Astrocyte (in vitro differentiated cells and primary cell): Measurements from ENCODE around the gene TLE5. TPM values are rescaled to one million over a fixed set of nuclear protein-coding genes. Genes with fewer than 3 reads are reported as not detected.

ENCODE experiments used
- DNase-seq: peaks from one replicate; pipeline ENCODE4 v3.0.0-alpha.2; 2010; ENCODE audit warnings: low read depth
- FAIRE-seq: peaks from 2 replicates; lab custom pipeline; 2011; peaks lifted over from hg19 to GRCh38; lab: Jason Lieb, UNC
- H2AFZ ChIP-seq: 2 replicates; pipeline ENCODE4 v1.6.0; 2012; ENCODE audit warnings: low read depth, low read length, inconsistent platforms
- H3K27ac ChIP-seq: 2 replicates; pipeline ENCODE4 v1.5.1; 2011; ENCODE audit warnings: low read depth, low read length, inconsistent platforms
- H3K27me3 ChIP-seq: 2 replicates; pipeline ENCODE4 v1.6.0; 2011; ENCODE audit warnings: low read length, inconsistent platforms; ENCODE audit not compliant: insufficient read depth
- H3K36me3 ChIP-seq: 2 replicates; pipeline ENCODE4 v1.5.1; 2011; ENCODE audit warnings: low read length, inconsistent platforms; ENCODE audit not compliant: insufficient read depth
- H3K4me1 ChIP-seq: 2 replicates; pipeline ENCODE4 v1.5.1; 2011; ENCODE audit warnings: low read length, inconsistent platforms; ENCODE audit not compliant: insufficient read depth
- H3K4me2 ChIP-seq: 2 replicates; pipeline ENCODE4 v1.6.0; 2012; ENCODE audit warnings: low read length, inconsistent platforms
- H3K4me3 ChIP-seq: 2 replicates; pipeline ENCODE4 v1.5.1; 2011; ENCODE audit warnings: low read depth, mild to moderate bottlenecking, low read length, inconsistent platforms; ENCODE audit not compliant: insufficient read depth
- H3K79me2 ChIP-seq: 2 replicates; pipeline ENCODE4 v1.6.0; 2012; ENCODE audit warnings: mild to moderate bottlenecking, low read length, inconsistent platforms; ENCODE audit not compliant: insufficient read depth
- H3K9ac ChIP-seq: 2 replicates; pipeline ENCODE4 v1.6.0; 2012; ENCODE audit warnings: mild to moderate bottlenecking, low read length, inconsistent platforms
- H3K9me3 ChIP-seq: 2 replicates; pipeline ENCODE4 v1.5.1; 2012; ENCODE audit warnings: low read depth, mild to moderate bottlenecking, low read length, inconsistent platforms; ENCODE audit not compliant: insufficient read depth
- H4K20me1 ChIP-seq: 2 replicates; pipeline ENCODE4 v1.6.0; 2012; ENCODE audit warnings: low read length, inconsistent platforms; ENCODE audit not compliant: insufficient read depth
- H3K27ac Mint-ChIP-seq: one replicate; pipeline ENCODE4 v1.8.0; 2021; ENCODE audit warnings: mild to moderate bottlenecking, mixed read lengths; ENCODE audit not compliant: unreplicated experiment
- H3K27me3 Mint-ChIP-seq: one replicate; pipeline ENCODE4 v1.8.0; 2021; ENCODE audit warnings: low read depth, mixed read lengths; ENCODE audit not compliant: unreplicated experiment
- H3K36me3 Mint-ChIP-seq: one replicate; pipeline ENCODE4 v1.8.0; 2021; ENCODE audit warnings: low read depth, mixed read lengths; ENCODE audit not compliant: unreplicated experiment
- H3K4me1 Mint-ChIP-seq: one replicate; pipeline ENCODE4 v1.8.0; 2021; ENCODE audit warnings: low read depth, mixed read lengths; ENCODE audit not compliant: unreplicated experiment
- H3K4me3 Mint-ChIP-seq: one replicate; pipeline ENCODE4 v1.8.0; 2021; ENCODE audit warnings: mild to moderate bottlenecking, moderate library complexity, mixed read lengths; ENCODE audit not compliant: unreplicated experiment
- H3K9me3 Mint-ChIP-seq: one replicate; pipeline ENCODE4 v1.8.0; 2021; ENCODE audit warnings: mild to moderate bottlenecking, mixed read lengths; ENCODE audit not compliant: unreplicated experiment
- EZH2 ChIP-seq: IDR thresholded peaks from 2 replicates; pipeline ENCODE4 v1.6.1; 2012; ENCODE audit warnings: mild to moderate bottlenecking, low read length, inconsistent platforms; ENCODE audit not compliant: insufficient read depth
- total RNA-seq: library from RNA; stranded (reverse); gene quantifications from 2 replicates; pipeline ENCODE4 v1.2.1, GENCODE V29; 2021
- TF ChIP-seq, protein P1 (sequence below): IDR thresholded peaks from 2 replicates; pipeline ENCODE4 v1.5.1; 2011; ENCODE audit warnings: low read depth, mild to moderate bottlenecking, inconsistent platforms, low read length, moderate library complexity; ENCODE audit not compliant: insufficient read depth

The TLE5 gene
- total RNA-seq, 1 donor from 2014 or later, result 210 TPM

DNA sequence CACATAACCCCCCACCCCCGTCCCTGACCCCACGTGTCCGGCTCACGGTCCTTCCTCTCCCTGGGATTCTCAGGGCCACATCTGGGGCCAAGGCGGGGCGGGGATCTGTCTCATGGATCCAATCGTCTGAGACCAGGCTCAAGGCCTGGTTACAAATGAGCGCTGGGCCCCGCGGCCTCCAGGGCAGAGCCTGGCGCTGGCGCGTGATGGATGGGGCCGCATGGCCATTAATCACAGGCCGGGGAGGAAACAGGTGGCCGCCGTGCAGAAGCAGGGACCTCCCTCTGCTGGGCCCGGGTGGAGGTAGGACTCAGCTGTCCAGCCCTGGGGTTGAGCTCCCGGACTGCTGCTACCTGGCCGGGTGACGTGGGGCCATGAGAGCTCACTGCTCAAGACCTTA is 5.8 kb upstream of the TLE5 start:
- Histone ChIP-seq H3K79me2 (no peaks in the 10 kb centered on the region), H3K4me1 (no peaks in the 10 kb centered on the region), H2AFZ (no peak overlapping the region), H4K20me1 (no peaks in the 10 kb centered on the region), H3K9me3 (no peaks in the 10 kb centered on the region), H3K4me3 (no peak overlapping the region), H3K36me3 (no peaks in the 10 kb centered on the region), H3K27ac (no peak overlapping the region), H3K4me2 (no peak overlapping the region), H3K27me3 (no peaks in the 10 kb centered on the region), H3K9ac (no peak overlapping the region)
- FAIRE-seq, result no peak
- Mint-ChIP-seq H3K4me3 (no peak overlapping the region), H3K27me3 (peaks cover 28% of the 10 kb centered on the region), H3K4me1 (no peaks in the 10 kb centered on the region), H3K27ac (no peak overlapping the region), H3K9me3 (peaks cover 4% of the 10 kb centered on the region), H3K36me3 (no peaks in the 10 kb centered on the region)
- DNase-seq, result no peak
- TF ChIP-seq, protein P1, sequence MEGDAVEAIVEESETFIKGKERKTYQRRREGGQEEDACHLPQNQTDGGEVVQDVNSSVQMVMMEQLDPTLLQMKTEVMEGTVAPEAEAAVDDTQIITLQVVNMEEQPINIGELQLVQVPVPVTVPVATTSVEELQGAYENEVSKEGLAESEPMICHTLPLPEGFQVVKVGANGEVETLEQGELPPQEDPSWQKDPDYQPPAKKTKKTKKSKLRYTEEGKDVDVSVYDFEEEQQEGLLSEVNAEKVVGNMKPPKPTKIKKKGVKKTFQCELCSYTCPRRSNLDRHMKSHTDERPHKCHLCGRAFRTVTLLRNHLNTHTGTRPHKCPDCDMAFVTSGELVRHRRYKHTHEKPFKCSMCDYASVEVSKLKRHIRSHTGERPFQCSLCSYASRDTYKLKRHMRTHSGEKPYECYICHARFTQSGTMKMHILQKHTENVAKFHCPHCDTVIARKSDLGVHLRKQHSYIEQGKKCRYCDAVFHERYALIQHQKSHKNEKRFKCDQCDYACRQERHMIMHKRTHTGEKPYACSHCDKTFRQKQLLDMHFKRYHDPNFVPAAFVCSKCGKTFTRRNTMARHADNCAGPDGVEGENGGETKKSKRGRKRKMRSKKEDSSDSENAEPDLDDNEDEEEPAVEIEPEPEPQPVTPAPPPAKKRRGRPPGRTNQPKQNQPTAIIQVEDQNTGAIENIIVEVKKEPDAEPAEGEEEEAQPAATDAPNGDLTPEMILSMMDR, result no peak
- no peak for TF ChIP-seq EZH2

DNA sequence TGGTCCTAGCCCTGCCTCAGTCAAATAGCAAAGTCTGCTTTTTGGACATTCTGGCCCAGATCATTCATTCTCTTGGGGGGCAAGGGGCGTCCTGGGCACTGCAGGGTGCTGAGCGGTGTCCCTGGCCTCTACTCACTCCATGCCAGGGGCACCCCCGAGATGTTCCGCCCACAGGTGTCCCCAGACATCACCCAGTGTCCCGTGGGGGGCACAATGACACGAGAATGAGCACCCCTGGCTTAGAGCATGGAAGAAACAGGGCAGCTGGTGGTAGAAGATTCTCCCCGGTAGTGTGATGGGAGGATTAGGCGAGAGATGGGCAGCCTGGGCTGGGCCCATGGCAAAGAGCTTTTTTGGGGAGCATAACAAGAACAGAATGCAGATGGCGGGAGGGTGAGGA is 5.3 kb upstream of the TLE5 start:
- no peak overlapping the region for H3K27ac Mint-ChIP-seq

DNA sequence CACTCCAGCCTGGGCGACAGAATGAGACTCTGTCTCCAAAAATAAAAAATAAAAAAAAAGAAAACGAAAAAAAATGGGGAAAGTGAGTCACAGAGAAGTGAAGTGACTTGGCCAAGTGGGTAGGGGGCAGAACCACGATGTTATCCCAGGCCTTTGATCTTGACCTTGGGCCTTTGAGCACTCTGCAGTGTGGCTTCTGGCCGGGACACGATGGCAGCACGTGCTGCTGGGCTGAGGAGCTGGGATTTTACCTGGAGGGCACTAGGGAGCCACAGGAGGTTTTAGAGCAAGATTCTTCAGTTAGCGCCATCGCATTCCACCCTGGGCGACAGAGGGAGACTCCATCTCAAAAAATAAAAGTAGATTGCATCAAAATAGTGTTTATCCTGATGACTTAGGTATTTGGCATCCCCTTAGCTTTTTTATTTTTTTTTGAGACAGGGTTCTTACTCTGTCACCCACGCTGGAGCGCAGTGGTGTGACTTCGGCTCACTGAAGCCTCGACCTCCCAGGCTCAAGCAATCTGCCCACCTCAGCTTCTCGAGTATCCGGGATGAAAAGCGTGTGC is 4.3 kb upstream of the TLE5 start:
- TF ChIP-seq EZH2, result no peak
- TF ChIP-seq, protein P1, result no peak
- no peak overlapping the region for H3K9ac ChIP-seq
- Mint-ChIP-seq H3K27ac (no peak overlapping the region), H3K9me3 (peaks cover 2% of the 10 kb centered on the region), H3K36me3 (no peaks in the 10 kb centered on the region), H3K27me3 (peaks cover 19% of the 10 kb centered on the region), H3K4me1 (no peaks in the 10 kb centered on the region), H3K4me3 (no peak overlapping the region)
- no peak for FAIRE-seq
- H3K36me3 ChIP-seq, result no peaks in the 10 kb centered on the region
- H3K4me1 ChIP-seq, result peaks cover 3% of the 10 kb centered on the region
- no peak overlapping the region for H3K27ac ChIP-seq
- H3K4me3 ChIP-seq, result no peak overlapping the region
- H3K4me2 ChIP-seq, result no peak overlapping the region
- no peak for DNase-seq
- H3K27me3 ChIP-seq, result no peaks in the 10 kb centered on the region
- H2AFZ ChIP-seq, result no peak overlapping the region
- peaks cover under 1% of the 10 kb centered on the region for H3K79me2 ChIP-seq
- no peaks in the 10 kb centered on the region for H4K20me1 ChIP-seq
- H3K9me3 ChIP-seq, result no peaks in the 10 kb centered on the region

More for the DNA sequence above, 5.3 kb upstream of the TLE5 start:
- Histone ChIP-seq H3K27me3 (no peaks in the 10 kb centered on the region), H4K20me1 (no peaks in the 10 kb centered on the region), H3K4me2 (no peak overlapping the region), H3K9ac (no peak overlapping the region), H3K27ac (no peak overlapping the region), H3K4me3 (no peak overlapping the region), H2AFZ (no peak overlapping the region), H3K79me2 (no peaks in the 10 kb centered on the region), H3K9me3 (no peaks in the 10 kb centered on the region), H3K36me3 (no peaks in the 10 kb centered on the region), H3K4me1 (peaks cover 2% of the 10 kb centered on the region)
- Mint-ChIP-seq H3K4me1 (no peaks in the 10 kb centered on the region), H3K4me3 (no peak overlapping the region), H3K9me3 (peaks cover 2% of the 10 kb centered on the region), H3K27me3 (peaks cover 24% of the 10 kb centered on the region), H3K36me3 (no peaks in the 10 kb centered on the region)
- DNase-seq (no peak), FAIRE-seq (no peak)
- no peak for TF ChIP-seq EZH2
- TF ChIP-seq, protein P1, result no peak
